IMR-90 (cell line): Measurements from ENCODE around the gene RTL1. TPM values are rescaled to one million over a fixed set of nuclear protein-coding genes. Genes with fewer than 3 reads are reported as not detected.

Experiments
- ATAC-seq: fragments of 200-7000 bp; cut with Tn5 transposase; 2 replicates; pipeline ENCODE4 v1.9.1; 2020; ENCODE audit warnings: low read depth, mild to moderate bottlenecking, moderate library complexity
- BruUV-seq: library from RNA; stranded (reverse); fragments of 400-500 nt; replicated peaks from 2 replicates; lab custom pipeline; 2021; lab: Mats Ljungman, UMichigan
- CTCF ChIA-PET: fragments of 300-600 bp; formaldehyde crosslinking; extraction: SDS; loops from one replicate; lab custom pipeline; 2021; ENCODE audit warnings: antibody characterized with exemption; lab: Yijun Ruan, JAX
- POLR2A ChIA-PET: fragments of 300-600 bp; sonication (Branson Sonifier 250); formaldehyde crosslinking; loops from one replicate; lab custom pipeline; 2022; ENCODE audit warnings: antibody characterized with exemption; ENCODE audit not compliant: unreplicated experiment; lab: Charles Lee
- DNase-seq: peaks from one replicate; pipeline ENCODE4 v3.0.0; 2013
- H2AFZ ChIP-seq: replicated peaks from 2 replicates; pipeline ENCODE3; 2013; ENCODE audit warnings: low read length, mild to moderate bottlenecking; ENCODE audit not compliant: poor library complexity
- H2AK5ac ChIP-seq: 2 replicates; pipeline ENCODE4 v1.6.1; 2013; ENCODE audit warnings: low read depth, low read length, inconsistent platforms
- H2AK9ac ChIP-seq: replicated peaks from 2 replicates; pipeline ENCODE3; 2013; ENCODE audit warnings: mild to moderate bottlenecking, low read depth, low read length, moderate library complexity; ENCODE audit not compliant: poor library complexity
- H2BK120ac ChIP-seq: 2 replicates; pipeline ENCODE4 v1.6.1; 2013; ENCODE audit warnings: low read depth, low read length, inconsistent platforms
- H2BK15ac ChIP-seq: 3 replicates; pipeline ENCODE4 v1.6.1; 2013; ENCODE audit warnings: low read depth, low read length, inconsistent platforms
- H2BK20ac ChIP-seq: 2 replicates; pipeline ENCODE4 v1.6.1; 2013; ENCODE audit warnings: low read depth, mild to moderate bottlenecking, inconsistent platforms, low read length, moderate library complexity
- H2BK5ac ChIP-seq: 2 replicates; pipeline ENCODE4 v1.6.1; 2013; ENCODE audit warnings: mild to moderate bottlenecking, low read depth, low read length, inconsistent platforms; ENCODE audit not compliant: poor library complexity, severe bottlenecking
- H3K14ac ChIP-seq: replicated peaks from 2 replicates; pipeline ENCODE4 v1.6.1; 2013; ENCODE audit warnings: low read depth, low read length, inconsistent platforms
- H3K18ac ChIP-seq: 2 replicates; pipeline ENCODE4 v1.6.1; 2013; ENCODE audit warnings: low read depth, low read length, control low read depth
- H3K23ac ChIP-seq: 2 replicates; pipeline ENCODE4 v1.6.1; 2013; ENCODE audit warnings: low read depth, low read length, inconsistent platforms
- H3K27ac ChIP-seq: 2 replicates; pipeline ENCODE4 v1.5.1; 2013; ENCODE audit warnings: mild to moderate bottlenecking, control low read depth, low read length; ENCODE audit not compliant: insufficient read depth
- H3K27me3 ChIP-seq: 2 replicates; pipeline ENCODE4 v1.6.1; 2013; ENCODE audit warnings: low read length; ENCODE audit not compliant: control insufficient read depth, insufficient read depth
- H3K36me3 ChIP-seq: 2 replicates; pipeline ENCODE4 v1.6.1; 2013; ENCODE audit warnings: low read length, mixed read lengths; ENCODE audit not compliant: control insufficient read depth, insufficient read depth
- H3K4ac ChIP-seq: 2 replicates; pipeline ENCODE4 v1.6.1; 2013; ENCODE audit warnings: low read depth, low read length, inconsistent platforms
- H3K4me1 ChIP-seq: 2 replicates; pipeline ENCODE4 v1.6.1; 2013; ENCODE audit warnings: low read length, mixed read lengths; ENCODE audit not compliant: control insufficient read depth, insufficient read depth
- H3K4me2 ChIP-seq: 2 replicates; pipeline ENCODE4 v1.6.1; 2013; ENCODE audit warnings: low read depth, mild to moderate bottlenecking, control low read depth, low read length, moderate library complexity
- H3K4me3 ChIP-seq: 2 replicates; pipeline ENCODE4 v1.5.1; 2013; ENCODE audit warnings: low read depth, mild to moderate bottlenecking, control low read depth, low read length, moderate library complexity; ENCODE audit not compliant: insufficient read depth
- H3K56ac ChIP-seq: 2 replicates; pipeline ENCODE4 v1.6.1; 2013; ENCODE audit warnings: low read length, inconsistent platforms; ENCODE audit not compliant: insufficient read depth; ENCODE audit errors: extremely low read depth
- H3K79me1 ChIP-seq, 2 experiments: 2 replicates each; pipeline ENCODE4 v1.6.1; 2013; ENCODE audit warnings: low read length in 2 of 2, inconsistent platforms in 1 of 2, low read depth in 1 of 2
- H3K9ac ChIP-seq: 2 replicates; pipeline ENCODE4 v1.6.1; 2013; ENCODE audit warnings: low read depth, low read length, control low read depth
- H3K9me1 ChIP-seq: 2 replicates; pipeline ENCODE4 v1.6.1; 2013; ENCODE audit warnings: low read length, inconsistent platforms; ENCODE audit not compliant: insufficient read depth
- H3K9me3 ChIP-seq: 2 replicates; pipeline ENCODE4 v1.6.1; 2013; ENCODE audit warnings: low read length; ENCODE audit not compliant: control insufficient read depth, insufficient read depth
- H4K20me1 ChIP-seq: 2 replicates; pipeline ENCODE4 v1.6.1; 2013; ENCODE audit warnings: low read length, inconsistent platforms; ENCODE audit not compliant: insufficient read depth
- H4K5ac ChIP-seq: 2 replicates; pipeline ENCODE4 v1.6.1; 2013; ENCODE audit warnings: mild to moderate bottlenecking, low read depth, low read length, control low read depth
- H4K8ac ChIP-seq, 2 experiments: 2 replicates each; pipeline ENCODE4 v1.6.1; 2013; ENCODE audit warnings: low read depth in 2 of 2, low read length in 2 of 2, control low read depth in 1 of 2, inconsistent platforms in 1 of 2
- H4K91ac ChIP-seq: 2 replicates; pipeline ENCODE4 v1.6.1; 2013; ENCODE audit warnings: low read depth, low read length, inconsistent platforms; ENCODE audit not compliant: insufficient read depth
- BHLHE40 ChIP-seq: fragments of 150-350 bp; IDR thresholded peaks from 2 replicates; pipeline ENCODE4 v1.6.1; 2016; ENCODE audit warnings: mild to moderate bottlenecking, low read depth, low read length
- CEBPB ChIP-seq: IDR thresholded peaks from 2 replicates; pipeline ENCODE4 v1.6.1; 2012; ENCODE audit warnings: low read depth, low read length, improper control_type of control experiment
- CHD1 ChIP-seq: IDR thresholded peaks from 2 replicates; pipeline ENCODE4 v1.6.1; 2012; ENCODE audit warnings: low read depth, low read length, improper control_type of control experiment
- FOS ChIP-seq: fragments of 150-350 bp; IDR thresholded peaks from 2 replicates; pipeline ENCODE4 v1.6.1; 2016; ENCODE audit warnings: low read depth, low read length
- MAFK ChIP-seq: IDR thresholded peaks from 2 replicates; pipeline ENCODE4 v1.6.1; 2012; ENCODE audit warnings: low read depth, low read length, improper control_type of control experiment
- MAZ ChIP-seq: IDR thresholded peaks from 2 replicates; pipeline ENCODE4 v1.6.1; 2012; ENCODE audit warnings: low read depth, mild to moderate bottlenecking, low read length, improper control_type of control experiment, moderate library complexity, borderline replicate concordance
- MXI1 ChIP-seq: IDR thresholded peaks from 2 replicates; pipeline ENCODE4 v1.6.1; 2012; ENCODE audit warnings: low read depth, mild to moderate bottlenecking, low read length, moderate library complexity, borderline replicate concordance
- NFE2L2 ChIP-seq: fragments of 150-350 bp; IDR thresholded peaks from 2 replicates; pipeline ENCODE4 v1.6.1; 2016; ENCODE audit warnings: low read depth, mild to moderate bottlenecking, low read length
- POLR2A ChIP-seq: IDR thresholded peaks from 2 replicates; pipeline ENCODE4 v1.6.1; 2012; ENCODE audit warnings: mild to moderate bottlenecking, low read depth, low read length
- RAD21 ChIP-seq: IDR thresholded peaks from 2 replicates; pipeline ENCODE4 v1.6.1; 2012; ENCODE audit warnings: low read length, improper control_type of control experiment
- RCOR1 ChIP-seq: IDR thresholded peaks from 2 replicates; pipeline ENCODE4 v1.6.1; 2012; ENCODE audit warnings: mild to moderate bottlenecking, low read length, improper control_type of control experiment; ENCODE audit not compliant: insufficient replicate concordance
- RFX5 ChIP-seq: IDR thresholded peaks from 2 replicates; pipeline ENCODE4 v1.8.0; 2012; ENCODE audit warnings: low read depth, mild to moderate bottlenecking, low read length, moderate library complexity
- SMC3 ChIP-seq: fragments of 150-350 bp; IDR thresholded peaks from 2 replicates; pipeline ENCODE4 v1.6.1; 2016; ENCODE audit warnings: low read depth, mild to moderate bottlenecking, antibody characterized with exemption, low read length, moderate library complexity
- WGBS, 2 experiments: methylation state at CpG; one replicate each; pipeline versions ENCODE4 v1.1.5 to v1.1.7; 2013; ENCODE audit warnings: missing lambda C conversion rate in 2 of 2; ENCODE audit not compliant: insufficient read length in 1 of 2; ENCODE audit errors: extremely low coverage in 2 of 2; 5-methylcytosine and 5-hydroxymethylcytosine counted together
- dilution Hi-C: fragments of 300-500 bp; cut with HindIII; formaldehyde crosslinking; loops from one replicate; pipeline ENCODE4 v1.14.3; 2018; ENCODE audit warnings: low sequenced_read_pairs; ENCODE audit not compliant: unreplicated experiment
- in situ Hi-C: fragments of 300-500 bp; cut with MboI; formaldehyde crosslinking; loops from 3 replicates; pipeline ENCODE4 v1.14.3; 2019; ENCODE audit warnings: low sequenced_read_pairs, inconsistent platforms, mixed read lengths
- intact Hi-C: fragments of 100-400 bp; cut with micrococcal nuclease; formaldehyde crosslinking; loops from 2 replicates; pipeline ENCODE4 v1.10.0; 2022
- polyA plus RNA-seq, 3 experiments: library from polyadenylated mRNA; depleted of rRNA; stranded (reverse); fragments of >200 nt; gene quantifications; 2 replicates each; pipeline ENCODE4 v1.2.3, GENCODE V29; 2012; ENCODE audit warnings: low replicate concordance in 1 of 3
- total RNA-seq: library from RNA; depleted of rRNA; stranded (reverse); fragments of >200 nt; gene quantifications from 2 replicates; pipeline ENCODE4 v1.2.3, GENCODE V29; 2012
- TF ChIP-seq, protein P1 (sequence below): fragments of 150-350 bp; IDR thresholded peaks from 2 replicates; pipeline ENCODE4 v1.6.1; 2017; ENCODE audit warnings: mild to moderate bottlenecking, antibody characterized with exemption, low read length, low read depth
- TF ChIP-seq, protein P2 (sequence below): fragments of 150-350 bp; IDR thresholded peaks from 2 replicates; pipeline ENCODE4 v1.6.1; 2016; ENCODE audit warnings: low read depth, mild to moderate bottlenecking, low read length, moderate library complexity, borderline replicate concordance
- TF ChIP-seq, protein P3 (sequence below): conservative IDR thresholded peaks from 2 replicates; pipeline ENCODE4 v1.5.1; 2012; ENCODE audit warnings: mild to moderate bottlenecking, low read depth, low read length, improper control_type of control experiment

Gene RTL1
- total and polyA plus RNA-seq, 2 of the 4 experiments (the other 2 are of a cell fraction) = not detected

DNA sequence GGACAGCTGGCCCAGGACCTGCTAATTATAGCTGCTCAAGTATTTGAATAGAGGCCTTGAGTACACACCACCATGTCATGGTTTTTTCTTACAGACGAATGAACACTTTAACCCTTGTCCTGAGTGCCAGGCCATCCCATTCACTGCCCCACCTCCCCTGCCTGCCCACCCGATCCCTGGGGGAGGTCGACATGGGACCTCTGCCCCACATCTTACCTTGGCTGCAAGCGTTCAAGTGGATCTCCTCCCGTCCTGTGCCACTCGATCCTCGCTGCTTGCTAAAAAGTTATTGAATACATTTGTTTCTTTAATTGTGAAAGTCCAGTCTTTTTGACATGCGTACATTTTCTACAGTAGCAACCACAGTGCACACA is 10.3 kb downstream of the RTL1 start:
- TF ChIP-seq BHLHE40 (no peak), SMC3 (no peak), RCOR1 (no peak), MXI1 (no peak), MAZ (no peak), RAD21 (no peak), NFE2L2 (no peak), CEBPB (no peak), FOS (no peak), MAFK (no peak), POLR2A (no peak), CHD1 (no peak), RFX5 (no peak)
- TF ChIP-seq, protein P1, sequence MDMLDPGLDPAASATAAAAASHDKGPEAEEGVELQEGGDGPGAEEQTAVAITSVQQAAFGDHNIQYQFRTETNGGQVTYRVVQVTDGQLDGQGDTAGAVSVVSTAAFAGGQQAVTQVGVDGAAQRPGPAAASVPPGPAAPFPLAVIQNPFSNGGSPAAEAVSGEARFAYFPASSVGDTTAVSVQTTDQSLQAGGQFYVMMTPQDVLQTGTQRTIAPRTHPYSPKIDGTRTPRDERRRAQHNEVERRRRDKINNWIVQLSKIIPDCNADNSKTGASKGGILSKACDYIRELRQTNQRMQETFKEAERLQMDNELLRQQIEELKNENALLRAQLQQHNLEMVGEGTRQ = no peak
- TF ChIP-seq, protein P2, sequence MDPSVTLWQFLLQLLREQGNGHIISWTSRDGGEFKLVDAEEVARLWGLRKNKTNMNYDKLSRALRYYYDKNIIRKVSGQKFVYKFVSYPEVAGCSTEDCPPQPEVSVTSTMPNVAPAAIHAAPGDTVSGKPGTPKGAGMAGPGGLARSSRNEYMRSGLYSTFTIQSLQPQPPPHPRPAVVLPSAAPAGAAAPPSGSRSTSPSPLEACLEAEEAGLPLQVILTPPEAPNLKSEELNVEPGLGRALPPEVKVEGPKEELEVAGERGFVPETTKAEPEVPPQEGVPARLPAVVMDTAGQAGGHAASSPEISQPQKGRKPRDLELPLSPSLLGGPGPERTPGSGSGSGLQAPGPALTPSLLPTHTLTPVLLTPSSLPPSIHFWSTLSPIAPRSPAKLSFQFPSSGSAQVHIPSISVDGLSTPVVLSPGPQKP = no peak
- TF ChIP-seq, protein P3, sequence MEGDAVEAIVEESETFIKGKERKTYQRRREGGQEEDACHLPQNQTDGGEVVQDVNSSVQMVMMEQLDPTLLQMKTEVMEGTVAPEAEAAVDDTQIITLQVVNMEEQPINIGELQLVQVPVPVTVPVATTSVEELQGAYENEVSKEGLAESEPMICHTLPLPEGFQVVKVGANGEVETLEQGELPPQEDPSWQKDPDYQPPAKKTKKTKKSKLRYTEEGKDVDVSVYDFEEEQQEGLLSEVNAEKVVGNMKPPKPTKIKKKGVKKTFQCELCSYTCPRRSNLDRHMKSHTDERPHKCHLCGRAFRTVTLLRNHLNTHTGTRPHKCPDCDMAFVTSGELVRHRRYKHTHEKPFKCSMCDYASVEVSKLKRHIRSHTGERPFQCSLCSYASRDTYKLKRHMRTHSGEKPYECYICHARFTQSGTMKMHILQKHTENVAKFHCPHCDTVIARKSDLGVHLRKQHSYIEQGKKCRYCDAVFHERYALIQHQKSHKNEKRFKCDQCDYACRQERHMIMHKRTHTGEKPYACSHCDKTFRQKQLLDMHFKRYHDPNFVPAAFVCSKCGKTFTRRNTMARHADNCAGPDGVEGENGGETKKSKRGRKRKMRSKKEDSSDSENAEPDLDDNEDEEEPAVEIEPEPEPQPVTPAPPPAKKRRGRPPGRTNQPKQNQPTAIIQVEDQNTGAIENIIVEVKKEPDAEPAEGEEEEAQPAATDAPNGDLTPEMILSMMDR = no peak
- Histone ChIP-seq H3K27me3 (peaks cover 2% of the 10 kb centered on the region; the same call in 1 of the 2 replicates), H4K91ac (no peak overlapping the region), H2BK15ac (no peak overlapping the region), H3K4ac (no peak overlapping the region), H2BK120ac (no peak overlapping the region), H2AK9ac (no peak overlapping the region), H4K20me1 (peaks cover 32% of the 10 kb centered on the region), H2AK5ac (no peak overlapping the region), H3K9me1 (no peaks in the 10 kb centered on the region), H3K9ac (no peak overlapping the region), H3K14ac (no peak overlapping the region), H4K8ac (no peak overlapping the region), H3K9me3 (no peaks in the 10 kb centered on the region), H3K4me2 (no peak overlapping the region), H3K18ac (no peak overlapping the region), H2BK20ac (no peak overlapping the region), H3K56ac (no peak overlapping the region), H3K36me3 (peaks cover 61% of the 10 kb centered on the region), H4K5ac (no peak overlapping the region), H3K79me1 (peaks cover 7 to 27% of the 10 kb centered on the region in 2 experiments; a peak in 3 of 4 replicates), H3K23ac (no peak overlapping the region), H2AFZ (no peak overlapping the region), H3K4me1 (no peaks in the 10 kb centered on the region; the same call in 1 of the 2 replicates), H3K27ac (no peak overlapping the region), H3K4me3 (no peak overlapping the region), H2BK5ac (no peak overlapping the region)
- no peak for ATAC-seq
- no CpG with 5 or more reads among the region's 8 CpGs for WGBS, 2 experiments
- DNase-seq = no peak
- BruUV-seq = no TSS peak
- ChIA-PET CTCF (no interaction called here), POLR2A (no interaction called here)
- in situ Hi-C loops (no loop called here), dilution Hi-C loops (no loop called here), intact Hi-C loops (no loop called here)
